GM21360 (cell line): ENCODE results near the gene HLA-A.
"Not testable (repeated sequence)": the region's sequence is repeated elsewhere in the genome, so short reads cannot be mapped to it uniquely, and the experiment has no call there.

Experiments
- ATAC-seq: cut with Tn5 transposase; IDR thresholded peaks from one replicate; pipeline ENCODE4 v1.9.1; 2021; ENCODE audit warnings: mild to moderate bottlenecking, moderate library complexity; ENCODE audit not compliant: unreplicated experiment

The HLA-A gene

DNA sequence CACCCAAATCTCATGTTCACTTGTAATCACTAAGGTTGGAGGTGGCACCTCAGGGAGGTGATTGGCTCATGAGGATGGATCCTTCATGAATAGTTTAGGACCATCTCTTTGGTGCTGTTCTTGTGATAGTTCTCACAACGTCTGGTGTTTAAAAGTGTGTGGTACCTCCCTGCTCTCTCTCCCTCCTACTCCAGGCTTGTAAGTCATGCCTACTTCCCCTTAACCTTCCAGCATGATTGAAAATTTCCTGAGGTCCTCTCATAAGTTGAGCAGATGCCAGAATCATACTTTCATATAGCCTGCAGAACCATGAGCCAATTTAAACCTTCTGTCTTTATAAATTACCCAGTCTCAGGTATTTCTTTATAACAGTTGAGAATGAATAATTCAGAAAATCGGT lies 16.6 kb downstream of the HLA-A start:
- ATAC-seq: no peak

DNA sequence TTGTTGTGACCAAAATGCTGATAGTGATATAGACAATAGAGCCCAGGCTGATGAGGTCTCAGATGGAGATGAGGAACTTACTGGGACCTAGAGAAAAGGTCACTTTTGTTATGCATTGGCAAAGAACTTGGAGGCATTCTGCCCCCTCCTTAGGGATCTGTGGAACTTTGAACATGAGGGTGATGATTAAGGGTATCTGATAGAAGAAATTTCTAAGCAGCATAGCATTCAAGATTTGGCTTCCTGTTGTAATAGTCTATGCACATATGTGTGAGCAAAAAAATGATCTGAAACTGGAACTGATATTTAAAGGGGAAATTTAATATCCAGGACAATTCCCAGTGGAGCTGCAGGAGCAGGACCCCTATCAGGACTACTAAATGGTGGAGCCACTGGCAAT lies 17.1 kb downstream of the HLA-A start:
- ATAC-seq: no peak

DNA sequence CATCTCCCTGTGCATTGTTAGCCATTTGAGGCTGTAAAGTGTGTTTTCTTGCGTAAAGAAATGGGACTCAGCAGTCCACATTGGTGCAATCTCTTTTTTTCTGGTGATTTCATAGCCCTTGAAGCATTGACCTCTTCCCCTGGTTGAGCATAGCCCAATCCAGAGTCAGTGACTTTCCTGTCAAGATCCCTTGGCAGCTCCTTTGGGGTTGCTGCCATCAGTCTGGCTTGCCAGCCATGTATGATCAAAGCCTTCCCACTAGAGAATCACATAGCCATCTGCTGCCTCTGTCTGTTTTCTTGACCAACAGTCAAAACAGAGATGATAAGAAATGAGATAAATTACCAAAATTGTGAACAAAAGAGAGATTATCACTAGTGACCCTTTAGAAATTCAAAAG lies 19.6 kb downstream of the HLA-A start:
- ATAC-seq: no peak

GRCh38 chr6:29963697-29964096 lies 21.4 kb downstream of the HLA-A start:
- not testable (repeated sequence) for ATAC-seq

GRCh38 chr6:29964518-29964886 lies 22.2 kb downstream of the HLA-A start:
- ATAC-seq: no peak

DNA sequence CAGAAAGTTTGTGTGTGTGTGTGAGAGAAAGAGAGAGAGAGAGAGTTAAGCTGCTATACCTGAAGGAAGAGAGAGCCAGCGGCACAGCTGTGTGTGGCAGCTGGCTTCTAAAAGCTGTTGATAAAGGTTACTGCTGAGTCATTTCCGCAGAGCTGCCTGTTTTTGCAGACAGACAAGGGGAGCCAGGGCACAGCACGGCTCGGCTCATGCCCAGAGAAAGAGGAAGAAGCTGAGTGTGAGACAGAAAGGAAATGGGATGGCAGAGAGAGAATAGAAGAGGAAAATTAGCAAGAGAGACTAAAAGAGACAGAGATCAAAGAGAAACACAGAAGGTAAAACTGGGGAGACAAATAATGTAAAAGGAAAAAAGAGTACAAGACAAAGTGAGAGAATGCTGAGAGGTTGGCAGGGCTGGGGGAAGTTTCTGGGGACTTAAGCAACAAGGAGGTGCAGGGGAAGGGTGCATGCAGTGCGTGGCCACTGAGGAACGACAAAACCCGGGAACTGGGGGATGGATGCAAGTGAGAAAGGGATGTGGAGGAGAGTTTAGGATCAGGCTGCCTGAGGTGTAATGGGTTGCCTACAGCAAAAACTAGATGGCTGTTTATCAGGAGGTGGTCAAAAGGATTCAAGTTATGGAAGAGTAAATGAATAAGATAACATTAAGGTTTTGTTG lies 22.7 kb downstream of the HLA-A start:
- peak; percentile 91 for ATAC-seq

GRCh38 chr6:29965563-29965872 lies 23.2 kb downstream of the HLA-A start:
- ATAC-seq: no peak

DNA sequence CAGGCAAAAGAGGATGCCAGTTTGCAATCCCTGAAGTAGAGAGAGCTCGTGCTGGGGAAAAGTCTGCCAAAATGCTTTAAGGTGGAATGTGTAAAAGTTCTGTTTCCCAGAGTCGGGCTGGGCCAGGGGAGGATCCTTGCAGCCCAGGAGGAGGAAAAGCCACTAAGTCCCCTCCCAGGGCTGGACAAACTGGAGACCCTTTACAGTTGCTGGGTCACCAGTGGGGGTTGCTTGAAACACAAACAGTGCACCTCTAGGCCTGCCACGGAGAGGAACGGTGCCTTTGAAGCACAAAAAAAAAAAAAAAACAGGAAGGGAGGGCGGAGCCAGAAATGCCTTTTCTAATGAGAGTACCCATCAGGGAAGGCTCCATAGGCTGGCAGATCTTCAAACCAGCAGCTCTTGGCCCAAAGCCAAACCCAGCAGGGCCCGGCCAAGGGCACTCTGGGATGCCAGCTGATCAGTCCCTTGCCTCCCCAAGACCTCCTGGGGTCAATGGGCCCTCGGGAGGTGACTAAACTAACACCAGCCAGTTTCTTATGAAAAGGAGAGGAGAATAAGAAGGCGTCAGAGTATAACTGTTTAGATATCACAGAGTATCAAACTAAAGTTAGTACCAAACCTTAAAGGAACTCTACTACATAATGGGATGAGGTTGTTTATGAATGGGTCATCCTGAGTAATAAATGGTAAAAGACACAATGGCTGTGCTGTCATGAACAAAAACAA lies 23.7 kb downstream of the HLA-A start:
- no peak for ATAC-seq

DNA sequence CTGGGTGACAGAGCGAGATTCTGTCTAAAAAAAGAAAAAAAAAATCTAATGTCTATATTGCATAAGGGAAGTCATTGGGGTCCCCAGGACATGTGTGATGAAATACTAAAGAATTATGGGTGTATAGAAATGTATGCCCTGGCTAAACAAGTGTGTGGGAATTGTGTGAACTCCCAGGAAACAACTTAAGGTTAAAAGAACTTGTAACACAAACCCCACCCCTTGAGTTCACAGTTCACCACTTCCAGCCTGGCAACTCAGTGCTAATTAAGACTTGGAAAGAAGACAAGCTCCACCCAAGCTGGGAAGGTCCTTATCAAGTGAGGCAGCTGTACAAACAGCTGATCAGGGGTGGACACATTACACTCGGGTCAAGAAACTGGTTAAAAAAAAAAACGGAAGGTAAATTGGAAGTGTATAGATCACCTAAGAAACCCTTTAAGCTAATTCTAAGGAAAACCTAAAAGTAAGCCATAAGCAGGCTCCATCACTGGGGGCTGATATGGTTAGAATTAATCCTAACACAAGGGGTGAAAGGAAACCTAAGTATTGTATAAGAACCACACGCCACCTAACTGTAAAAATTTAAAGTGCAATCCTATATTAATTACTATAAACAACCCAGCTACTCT lies 25.2 kb downstream of the HLA-A start:
- no peak for ATAC-seq

DNA sequence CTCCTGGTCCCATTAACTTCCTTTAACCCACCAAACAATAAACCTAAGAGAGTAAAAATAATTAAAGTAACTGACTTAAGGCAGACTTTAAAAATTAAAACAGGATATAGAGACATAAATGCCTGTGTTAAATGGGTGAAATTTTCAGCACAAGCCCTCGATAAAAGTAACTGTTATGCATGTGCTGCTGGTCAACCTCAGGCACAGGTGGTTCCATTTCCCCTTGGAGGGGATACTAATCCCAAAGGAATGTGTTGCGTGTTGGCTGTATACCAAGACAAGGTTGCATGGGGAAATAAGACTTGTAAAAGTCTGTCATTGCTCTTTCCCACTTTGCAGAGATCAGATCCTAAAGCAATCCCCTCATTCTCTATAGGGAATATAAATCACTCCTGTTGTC lies 25.8 kb downstream of the HLA-A start:
- ATAC-seq: no peak

GRCh38 chr6:29968905-29969304 lies 26.6 kb downstream of the HLA-A start:
- ATAC-seq: no peak

DNA sequence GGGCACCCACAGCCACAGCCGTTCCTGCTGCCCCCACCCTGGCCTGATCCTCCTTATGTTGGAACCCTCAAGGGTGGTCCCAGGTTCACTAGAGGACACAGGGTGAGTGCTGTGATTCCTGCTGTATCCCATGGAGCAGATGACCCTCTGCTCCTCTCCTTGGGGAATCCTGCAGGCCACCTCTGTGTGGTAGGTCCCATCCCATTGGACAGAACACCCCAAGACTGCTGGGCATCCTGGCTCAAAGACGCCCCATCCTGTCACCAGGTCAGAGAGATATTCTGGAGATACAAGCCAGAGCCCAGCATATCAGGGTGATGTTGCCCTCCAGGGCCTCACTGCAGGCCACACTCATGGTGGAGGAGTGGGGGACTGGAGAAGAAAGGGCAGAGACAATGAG lies 28.4 kb downstream of the HLA-A start:
- no peak for ATAC-seq

GRCh38 chr6:29974901-29975560 lies 32.7 kb downstream of the HLA-A start:
- ATAC-seq: no peak

- no peak for ATAC-seq
Observed at GRCh38 chr6:29975561-29975907, 33.2 kb downstream of the HLA-A start.

- no peak for ATAC-seq
Observed at GRCh38 chr6:29976253-29976587, 33.9 kb downstream of the HLA-A start.

DNA sequence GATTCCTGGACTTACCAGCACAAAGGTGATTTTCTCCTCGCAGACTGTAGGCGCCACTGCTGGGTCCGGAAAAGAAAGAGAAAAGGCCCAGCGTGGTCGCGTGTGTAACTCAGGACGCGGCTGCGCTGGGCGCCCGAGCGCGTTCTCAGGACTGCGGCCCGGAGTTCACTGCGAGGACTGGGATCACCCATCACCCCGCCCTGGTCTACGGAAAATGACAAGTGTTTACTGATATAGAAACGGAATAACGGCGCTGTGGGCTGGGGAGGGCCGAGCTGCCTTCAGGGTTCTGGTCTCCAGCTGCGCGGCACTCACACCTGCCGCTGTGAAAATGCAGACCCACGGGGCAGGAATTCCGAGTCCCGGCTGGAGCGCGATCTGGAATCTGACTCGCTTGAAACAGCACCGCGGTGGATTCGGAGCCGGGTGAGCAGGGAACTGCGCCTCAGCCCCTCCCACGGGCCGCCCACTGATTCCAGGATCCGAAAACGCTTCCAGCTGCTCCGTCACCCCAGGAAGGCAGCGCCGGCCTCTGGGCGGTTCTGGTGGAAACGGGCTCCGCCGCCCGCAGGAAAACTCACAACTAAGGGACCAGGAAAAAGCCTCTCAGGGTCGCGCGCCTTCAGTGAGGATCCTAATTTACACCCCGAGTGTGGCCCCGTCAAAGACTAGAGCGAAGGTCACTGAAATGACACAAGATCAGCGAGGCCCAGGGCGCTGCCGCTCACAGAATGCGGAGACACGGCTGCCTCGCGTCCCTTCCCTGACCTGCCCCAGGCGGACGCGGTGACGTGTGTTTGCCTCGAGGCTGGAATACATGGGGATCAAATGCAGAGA lies 34.5 kb downstream of the HLA-A start:
- ATAC-seq: no peak

- no peak for ATAC-seq
Observed at GRCh38 chr6:29977425-29977727, 35.0 kb downstream of the HLA-A start.

DNA sequence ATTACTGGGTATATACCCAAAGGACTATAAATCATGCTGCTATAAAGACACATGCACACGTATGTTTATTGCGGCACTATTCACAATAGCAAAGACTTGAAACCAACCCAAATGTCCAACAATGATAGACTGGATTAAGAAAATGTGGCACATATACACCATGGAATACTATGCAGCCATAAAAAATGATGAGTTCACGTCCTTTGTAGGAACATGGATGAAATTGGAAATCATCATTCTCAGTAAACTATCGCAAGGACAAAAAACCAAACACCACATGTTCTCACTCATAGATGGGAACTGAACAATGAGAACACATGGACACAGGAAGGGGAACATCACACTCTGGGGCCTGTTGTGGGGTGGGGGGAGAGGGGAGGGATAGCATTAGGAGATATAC lies 37.7 kb downstream of the HLA-A start:
- not testable (repeated sequence) for ATAC-seq

GRCh38 chr6:29980511-29980910 lies 38.2 kb downstream of the HLA-A start:
- ATAC-seq: no peak

DNA sequence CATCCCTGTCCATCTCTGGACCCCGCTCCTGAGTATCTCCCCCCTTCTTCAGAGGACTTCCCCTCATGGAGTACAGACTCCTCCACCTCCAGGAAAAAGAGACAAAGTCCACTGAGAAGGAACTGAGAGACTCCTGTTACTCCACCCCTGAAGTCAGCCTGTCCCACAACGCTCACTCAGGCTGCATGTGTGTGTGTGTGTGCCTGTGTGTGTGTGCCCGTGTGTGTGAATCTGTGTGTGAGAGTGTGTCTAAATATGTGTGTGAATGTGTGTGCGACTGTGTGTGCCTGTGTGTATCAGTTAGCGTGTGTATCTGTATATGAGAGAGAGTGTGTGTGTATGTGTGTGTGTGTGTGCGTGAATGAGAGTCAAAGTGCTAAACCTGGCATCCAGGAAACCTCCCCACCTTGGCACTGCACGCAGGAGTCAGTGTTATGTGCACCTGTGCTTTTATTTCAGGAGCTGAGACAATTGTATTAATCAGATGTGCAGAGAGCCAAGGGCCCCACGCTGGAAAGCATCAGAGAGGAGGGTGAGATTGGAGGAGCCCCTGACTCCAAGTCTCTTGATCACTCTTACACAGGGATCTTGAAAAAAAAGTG lies 39.0 kb downstream of the HLA-A start:
- ATAC-seq: no peak

DNA sequence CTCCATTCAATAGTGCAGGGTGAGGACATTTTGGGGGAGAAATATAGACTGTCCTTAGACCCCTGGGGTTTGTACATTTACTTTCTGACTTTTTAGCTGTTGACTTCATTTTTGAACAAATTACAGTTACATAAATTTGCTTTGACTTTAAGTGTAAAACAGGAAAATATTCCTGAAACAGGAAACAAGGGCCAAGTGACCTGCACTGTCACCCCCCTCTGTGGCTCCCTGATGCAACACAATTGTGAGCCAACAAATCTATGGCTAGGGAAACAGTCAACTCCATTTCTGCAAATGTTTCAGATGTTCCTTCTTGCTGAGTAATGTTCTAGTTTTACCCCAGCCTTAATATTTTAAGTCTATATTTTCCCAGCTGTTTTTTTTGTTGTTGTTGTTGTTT lies 39.8 kb downstream of the HLA-A start:
- ATAC-seq: no peak
